Ascending aorta (tissue), 2 donors: ENCODE results near the gene ANP32D. TPM values are rescaled to one million over a fixed set of nuclear protein-coding genes. Genes with fewer than 3 reads are reported as not detected.
"Not testable (repeated sequence)": the region's sequence is repeated elsewhere in the genome, so short reads cannot be mapped to it uniquely, and the experiment has no call there.

Source experiments
- DNase-seq, 2 donors: peaks; one replicate each; pipeline ENCODE4 v3.0.0-alpha.2; 2019; ENCODE audit warnings: low spot score in 2 of 2
- H3K27ac ChIP-seq, 2 donors: fragments of 200-600 bp; sonication (generic); one replicate each; pipeline ENCODE4 v1.5.1; 2016 to 2017; ENCODE audit warnings: mild to moderate bottlenecking in 1 of 2
- H3K27me3 ChIP-seq: fragments of 200-600 bp; sonication (generic); one replicate; pipeline ENCODE4 v1.5.1; 2017
- H3K36me3 ChIP-seq, 2 donors: fragments of 200-600 bp; sonication (generic); one replicate each; pipeline ENCODE4 v1.5.1; 2016
- H3K4me1 ChIP-seq, 2 donors: fragments of 200-600 bp; sonication (generic); one replicate each; pipeline ENCODE4 v1.5.1; 2016 to 2017; ENCODE audit warnings: mild to moderate bottlenecking in 1 of 2
- H3K4me3 ChIP-seq, 2 donors: fragments of 200-600 bp; sonication (generic); one replicate each; pipeline ENCODE4 v1.5.1; 2016 to 2017; ENCODE audit warnings: mild to moderate bottlenecking in 1 of 2
- H3K9me3 ChIP-seq, 2 donors: fragments of 200-600 bp; sonication (generic); one replicate each; pipeline ENCODE4 v1.5.1; 2016
- intact Hi-C: fragments of 100-400 bp; cut with DNase I; formaldehyde crosslinking; loops from one replicate; pipeline ENCODE4 v1.15.1; 2023
- total RNA-seq: library from RNA; depleted of rRNA; stranded (reverse); fragments of >200 nt; gene quantifications from one replicate; pipeline ENCODE4 v1.1.0, GENCODE V29; 2016
- TF ChIP-seq, protein P1 (sequence below), 3 experiments: fragments of 200-600 bp in 2 of 3; fragments of 450-650 bp in 1 of 3; sonication (generic) in 2 of 3; IDR thresholded peaks; one replicate each; pipeline ENCODE4 v1.5.1; 2016 to 2019; ENCODE audit warnings: antibody characterized with exemption in 3 of 3, mild to moderate bottlenecking in 1 of 3, moderate library complexity in 1 of 3

Gene ANP32D
- total RNA-seq, 1 donor from 2014 or later: not detected

DNA sequence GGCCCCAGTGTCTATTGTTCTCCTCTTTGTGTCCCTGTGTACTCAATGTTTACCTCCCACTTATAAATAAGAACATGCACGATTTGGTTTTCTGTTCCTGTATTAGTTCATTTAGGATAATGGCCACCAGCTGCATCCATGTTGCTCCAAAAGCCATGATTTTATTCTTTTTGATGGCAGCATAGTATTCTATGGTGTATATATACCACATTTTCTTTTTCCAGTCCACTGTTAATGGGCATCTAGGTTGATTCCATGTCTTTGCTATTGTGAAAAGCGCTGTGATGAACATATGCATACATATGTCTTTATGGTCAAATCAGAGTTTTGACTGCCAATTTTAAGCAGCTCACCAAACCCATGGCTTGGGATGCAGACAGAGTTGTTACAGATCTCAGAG is 17.2 kb upstream of the ANP32D start:
- TF ChIP-seq, protein P1, sequence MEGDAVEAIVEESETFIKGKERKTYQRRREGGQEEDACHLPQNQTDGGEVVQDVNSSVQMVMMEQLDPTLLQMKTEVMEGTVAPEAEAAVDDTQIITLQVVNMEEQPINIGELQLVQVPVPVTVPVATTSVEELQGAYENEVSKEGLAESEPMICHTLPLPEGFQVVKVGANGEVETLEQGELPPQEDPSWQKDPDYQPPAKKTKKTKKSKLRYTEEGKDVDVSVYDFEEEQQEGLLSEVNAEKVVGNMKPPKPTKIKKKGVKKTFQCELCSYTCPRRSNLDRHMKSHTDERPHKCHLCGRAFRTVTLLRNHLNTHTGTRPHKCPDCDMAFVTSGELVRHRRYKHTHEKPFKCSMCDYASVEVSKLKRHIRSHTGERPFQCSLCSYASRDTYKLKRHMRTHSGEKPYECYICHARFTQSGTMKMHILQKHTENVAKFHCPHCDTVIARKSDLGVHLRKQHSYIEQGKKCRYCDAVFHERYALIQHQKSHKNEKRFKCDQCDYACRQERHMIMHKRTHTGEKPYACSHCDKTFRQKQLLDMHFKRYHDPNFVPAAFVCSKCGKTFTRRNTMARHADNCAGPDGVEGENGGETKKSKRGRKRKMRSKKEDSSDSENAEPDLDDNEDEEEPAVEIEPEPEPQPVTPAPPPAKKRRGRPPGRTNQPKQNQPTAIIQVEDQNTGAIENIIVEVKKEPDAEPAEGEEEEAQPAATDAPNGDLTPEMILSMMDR (IDR thresholded peaks at IDR 0.05): no peak
- Histone ChIP-seq H3K9me3 (peaks cover 0 to 3% of the 10 kb centered on the region in 2 donors), H3K36me3 (no peaks in the 10 kb centered on the region), H3K4me1 (no peaks in the 10 kb centered on the region), H3K27me3 (no peaks in the 10 kb centered on the region), H3K4me3 (no peak overlapping the region), H3K27ac (no peak overlapping the region)
- intact Hi-C loops: no loop called here
- no peak for DNase-seq

DNA sequence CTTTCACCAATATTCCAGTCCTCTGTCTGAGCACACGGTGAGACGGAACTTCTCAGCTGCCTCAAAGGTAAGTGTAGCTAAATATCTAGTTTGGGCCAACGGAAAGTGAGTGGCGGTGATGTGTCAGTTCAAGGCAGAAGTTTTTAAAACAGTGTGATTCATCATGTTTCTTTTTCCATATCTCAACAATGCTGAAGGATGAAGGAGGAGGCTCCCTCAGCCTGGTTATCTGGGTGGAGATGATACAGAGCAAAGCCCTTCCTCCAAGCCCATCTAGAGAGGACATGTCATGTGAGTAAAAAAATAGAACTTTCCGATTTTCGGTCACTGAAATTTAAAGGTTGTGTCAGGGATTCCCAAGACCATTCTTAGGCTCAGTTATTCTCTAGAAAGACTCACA is 13.1 kb upstream of the ANP32D start:
- intact Hi-C loops: no loop called here
- Histone ChIP-seq H3K4me1 (no peaks in the 10 kb centered on the region), H3K27me3 (no peaks in the 10 kb centered on the region), H3K36me3 (no peaks in the 10 kb centered on the region), H3K4me3 (no peak overlapping the region), H3K27ac (no peak overlapping the region), H3K9me3 (no peaks in the 10 kb centered on the region)
- TF ChIP-seq, protein P1 (IDR thresholded peaks at IDR 0.05): no peak
- DNase-seq: no peak

DNA sequence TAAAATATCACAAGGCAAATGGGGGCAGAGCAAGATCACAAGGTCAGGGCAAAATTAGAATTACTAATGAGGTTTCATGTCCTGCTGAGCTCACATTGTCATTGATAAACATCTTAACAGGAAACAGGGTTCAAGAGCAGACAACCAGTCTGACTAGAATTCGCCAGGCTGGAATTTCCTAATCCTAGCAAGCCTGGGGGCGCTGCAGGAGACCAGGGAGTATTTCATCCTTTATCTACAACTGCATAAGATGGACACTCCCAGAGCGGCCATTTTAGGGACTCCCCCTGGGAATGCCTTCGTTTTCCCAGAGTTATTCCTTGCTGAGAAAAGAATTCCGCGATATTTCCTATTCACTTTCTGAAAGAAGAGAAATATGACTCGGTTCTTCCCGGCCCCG is 3.3 kb upstream of the ANP32D start:
- intact Hi-C loops, H3K36me3 ChIP-seq, H3K27me3 ChIP-seq, H3K4me3 ChIP-seq, H3K4me1 ChIP-seq, H3K27ac ChIP-seq, DNase-seq: not testable (repeated sequence)
- peaks cover 0 to 31% of the 10 kb centered on the region in 2 donors for H3K9me3 ChIP-seq

DNA sequence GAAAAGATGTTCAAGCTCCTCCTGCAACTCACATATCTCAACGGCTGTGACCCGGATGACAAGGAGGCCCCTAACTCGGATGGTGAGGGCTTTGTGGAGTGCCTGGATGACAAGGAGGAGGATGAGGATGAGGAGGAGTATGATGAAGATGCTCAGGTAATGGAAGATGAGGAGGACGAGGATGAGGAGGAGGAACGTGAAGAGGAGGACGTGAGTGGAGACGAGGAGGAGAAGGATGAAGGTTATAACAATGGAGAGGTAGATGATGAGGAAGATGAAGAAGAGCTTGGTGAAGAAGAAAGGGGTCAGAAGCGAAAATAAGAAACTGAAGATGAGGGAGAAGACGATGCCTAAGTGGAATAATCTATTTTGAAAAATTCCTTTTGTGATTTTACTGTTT is 702 bp downstream of the ANP32D start:
- Histone ChIP-seq H3K27me3 (no peaks in the 10 kb centered on the region), H3K9me3 (peaks cover 0 to 27% of the 10 kb centered on the region in 2 donors), H3K4me1 (no peaks in the 10 kb centered on the region), H3K36me3 (no peaks in the 10 kb centered on the region), H3K27ac (no peak overlapping the region), H3K4me3 (no peak overlapping the region)
- DNase-seq: no peak
- TF ChIP-seq, protein P1 (IDR thresholded peaks at IDR 0.05): no peak
- intact Hi-C loops: no loop called here

DNA sequence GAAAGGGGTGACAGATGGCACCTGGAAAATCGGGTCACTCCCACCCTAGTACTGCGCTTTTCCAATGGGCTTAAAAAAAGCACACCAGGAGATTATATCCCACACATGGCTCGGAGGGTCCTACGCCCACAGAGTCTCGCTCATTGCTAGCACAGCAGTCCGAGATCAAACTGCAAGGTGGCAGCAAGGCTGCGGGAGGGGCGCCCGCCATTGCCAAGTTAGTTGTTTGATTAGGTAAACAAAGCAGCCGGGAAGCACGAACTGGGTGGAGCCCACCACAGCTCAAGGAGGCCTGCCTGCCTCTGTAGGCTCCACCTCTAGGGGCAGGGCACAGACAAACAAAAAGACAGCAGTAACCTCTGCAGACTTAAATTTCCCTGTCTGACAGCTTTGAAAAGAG is 2.1 kb downstream of the ANP32D start:
- H3K27ac ChIP-seq, H3K4me1 ChIP-seq, DNase-seq, H3K27me3 ChIP-seq, H3K36me3 ChIP-seq, H3K4me3 ChIP-seq, intact Hi-C loops: not testable (repeated sequence)
- H3K9me3 ChIP-seq: peaks cover 0 to 15% of the 10 kb centered on the region in 2 donors

DNA sequence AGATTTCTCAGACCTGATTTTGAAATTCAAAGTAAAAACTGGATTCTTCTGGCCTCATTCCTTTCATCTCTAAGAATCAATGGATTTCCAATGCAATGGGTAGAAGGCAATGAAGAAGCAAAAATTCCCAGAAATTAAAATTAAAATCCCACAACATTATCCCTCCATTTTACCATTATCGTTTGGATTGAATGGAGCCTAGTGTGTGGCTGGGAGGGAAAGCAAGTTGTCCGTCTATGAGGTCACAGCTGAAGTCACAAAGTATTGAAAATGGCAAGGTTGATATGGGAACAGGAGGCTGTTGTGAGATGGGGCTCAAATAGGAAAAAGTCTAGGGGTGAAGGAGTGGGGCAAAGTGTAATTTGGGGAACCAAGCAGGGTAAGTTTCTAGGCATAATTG is 9.8 kb downstream of the ANP32D start, which contains the start of gene C12orf54:
Gene C12orf54, plus strand, starts transcription at position 301 of the 400 bp plus-strand sequence. CDS start 799 bp downstream, outside the sequence.
- DNase-seq: no peak
- intact Hi-C loops: no loop called here
- H3K9me3 ChIP-seq: no peaks in the 10 kb centered on the region
- no peaks in the 10 kb centered on the region for H3K4me1 ChIP-seq
- TF ChIP-seq, protein P1 (IDR thresholded peaks at IDR 0.05): no peak
- H3K4me3 ChIP-seq: no peak within 1 kb of the TSS
- no peak within 1 kb of the TSS for H3K27ac ChIP-seq
- no peaks in the 10 kb centered on the region for H3K27me3 ChIP-seq
- no peaks in the 10 kb centered on the region for H3K36me3 ChIP-seq

DNA sequence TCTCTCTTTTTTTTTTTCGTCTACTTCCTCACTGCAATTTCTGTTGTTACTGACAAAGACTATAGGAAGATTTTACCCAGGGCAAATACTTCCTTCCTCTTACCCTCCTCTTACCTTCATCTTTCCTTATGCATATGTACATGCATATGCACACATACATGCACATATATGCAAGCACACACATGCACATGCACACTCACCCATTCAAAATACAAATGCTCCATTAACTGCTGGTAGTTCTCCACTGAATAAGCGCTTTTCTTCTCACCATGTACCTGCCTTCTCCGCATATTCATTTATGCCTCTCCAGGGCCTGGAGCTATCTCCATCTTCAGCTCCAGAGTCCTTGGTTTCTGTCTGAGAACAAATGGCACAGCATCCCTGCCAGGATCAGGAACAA is 10.6 kb downstream of the ANP32D start:
- intact Hi-C loops: no loop called here
- H3K4me3 ChIP-seq: no peak overlapping the region
- DNase-seq: no peak

More for the DNA sequence above, 10.6 kb downstream of the ANP32D start:
- Histone ChIP-seq H3K27ac (no peak overlapping the region), H3K36me3 (no peaks in the 10 kb centered on the region), H3K27me3 (no peaks in the 10 kb centered on the region), H3K9me3 (no peaks in the 10 kb centered on the region), H3K4me1 (no peaks in the 10 kb centered on the region)
- TF ChIP-seq, protein P1 (IDR thresholded peaks at IDR 0.05): no peak
